GM21825 (cell line): ENCODE measurements around the gene EEFSEC.

ENCODE experiments used
- ATAC-seq: cut with Tn5 transposase; IDR thresholded peaks from one replicate; pipeline ENCODE4 v1.9.1; 2021; ENCODE audit warnings: mild to moderate bottlenecking, moderate library complexity; ENCODE audit not compliant: unreplicated experiment

EEFSEC gene

DNA sequence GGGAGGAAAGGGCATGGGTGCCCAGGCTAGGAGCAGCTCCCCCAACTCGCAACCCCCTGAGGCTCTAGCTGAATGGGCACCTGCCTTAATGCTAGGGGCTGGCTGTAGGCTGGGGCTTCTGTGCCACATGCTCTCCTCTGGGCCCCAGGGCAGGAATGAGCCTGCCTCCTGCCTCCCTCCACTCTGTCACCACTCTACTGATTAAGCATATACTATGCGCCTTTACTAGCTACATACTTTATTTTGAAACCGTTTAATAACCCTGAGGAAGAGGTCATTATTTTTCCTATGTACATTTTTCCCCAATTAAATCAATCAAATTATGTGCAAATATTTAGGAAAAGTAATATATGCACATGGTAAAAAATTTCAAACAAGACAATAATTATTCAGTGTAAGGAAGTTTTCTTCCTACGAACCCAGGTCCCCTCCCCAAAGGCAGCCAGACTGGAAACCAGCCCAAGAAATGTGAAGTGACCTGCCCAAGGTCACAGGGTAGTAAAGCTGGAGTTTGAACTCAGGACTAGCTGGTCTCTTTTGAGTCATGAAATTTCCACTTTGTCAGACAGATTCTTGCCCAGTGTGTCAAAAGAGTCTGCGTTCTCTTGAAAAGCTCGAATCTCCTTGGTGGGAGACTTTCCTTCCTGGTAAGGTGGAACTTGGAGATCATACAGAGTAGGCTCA is 190.9 kb downstream of the EEFSEC start:
- ATAC-seq: no peak

DNA sequence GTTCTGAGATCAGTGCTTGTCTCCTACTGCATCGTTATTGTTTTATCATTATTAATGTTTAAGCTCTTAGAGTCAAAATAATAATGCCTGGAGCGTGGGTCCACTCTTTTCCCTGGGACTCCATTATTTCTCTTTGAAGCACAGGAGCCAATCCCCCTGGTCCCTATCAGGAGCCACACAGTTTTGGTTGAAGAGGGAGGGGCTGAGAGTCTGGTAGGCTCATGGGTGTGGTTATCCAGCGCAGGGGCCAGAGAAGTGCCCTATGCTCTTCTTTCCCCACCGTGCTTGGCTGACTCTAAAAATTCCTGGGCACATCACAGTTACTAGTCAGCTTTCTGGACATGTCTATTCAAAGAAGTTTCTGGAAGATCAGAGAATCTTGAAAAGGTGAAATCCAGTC is 191.9 kb downstream of the EEFSEC start:
- ATAC-seq: no peak

DNA sequence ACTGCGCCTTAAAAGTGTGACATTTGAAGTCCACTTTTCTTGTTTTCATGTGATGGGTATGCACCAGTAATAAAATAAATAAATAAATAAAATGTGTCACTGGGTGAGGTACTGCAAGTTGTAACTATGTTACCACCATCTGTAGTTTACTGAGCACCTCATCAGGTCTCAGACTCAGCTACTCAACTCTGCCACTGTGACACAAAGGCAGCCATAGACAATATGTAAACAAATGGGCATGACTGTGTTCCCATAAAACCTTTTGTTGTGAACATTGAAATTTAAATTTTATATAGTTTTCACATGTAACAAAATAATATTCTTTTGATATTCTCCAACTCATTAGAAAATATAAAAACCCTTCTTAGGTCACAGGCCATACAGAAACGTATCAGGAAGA is 193.3 kb downstream of the EEFSEC start:
- ATAC-seq: no peak

DNA sequence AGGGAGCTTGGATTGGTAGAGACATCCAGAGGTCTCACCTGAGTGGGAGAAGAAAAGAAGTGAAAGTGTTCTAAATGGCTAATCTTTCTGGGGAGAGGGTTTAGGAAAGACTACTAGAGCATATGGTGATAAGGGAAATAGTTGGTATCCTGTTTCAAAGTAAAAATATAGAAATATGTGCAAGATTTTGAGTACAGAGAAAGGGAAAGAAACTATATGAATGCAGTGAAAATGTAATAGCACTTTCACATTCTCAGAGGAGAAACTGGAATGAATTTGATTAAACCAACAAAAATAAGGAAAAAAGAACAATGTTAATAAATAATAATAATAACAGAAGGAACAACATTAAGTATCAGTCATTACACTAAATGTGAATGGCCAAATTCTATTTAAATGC is 194.0 kb downstream of the EEFSEC start:
- no peak for ATAC-seq

DNA sequence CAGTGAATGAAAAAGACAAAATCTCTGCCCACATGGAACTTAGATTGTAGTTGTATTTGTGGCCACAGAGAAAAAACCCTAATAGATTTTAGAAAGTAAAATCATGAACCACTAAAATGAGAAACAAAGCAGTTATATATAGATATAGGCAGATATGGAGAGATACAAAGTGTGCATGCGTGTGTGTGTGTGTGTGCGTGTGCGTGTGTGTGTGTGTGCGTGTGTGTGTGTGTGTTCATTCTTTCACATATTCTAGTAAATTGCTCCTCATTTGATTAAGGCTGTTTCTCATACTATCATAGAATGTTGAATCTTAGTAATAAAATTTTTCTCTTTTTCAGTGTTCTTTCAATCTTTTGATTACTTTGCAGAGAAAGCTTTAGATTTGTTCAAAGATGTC is 194.8 kb downstream of the EEFSEC start:
- no peak for ATAC-seq

DNA sequence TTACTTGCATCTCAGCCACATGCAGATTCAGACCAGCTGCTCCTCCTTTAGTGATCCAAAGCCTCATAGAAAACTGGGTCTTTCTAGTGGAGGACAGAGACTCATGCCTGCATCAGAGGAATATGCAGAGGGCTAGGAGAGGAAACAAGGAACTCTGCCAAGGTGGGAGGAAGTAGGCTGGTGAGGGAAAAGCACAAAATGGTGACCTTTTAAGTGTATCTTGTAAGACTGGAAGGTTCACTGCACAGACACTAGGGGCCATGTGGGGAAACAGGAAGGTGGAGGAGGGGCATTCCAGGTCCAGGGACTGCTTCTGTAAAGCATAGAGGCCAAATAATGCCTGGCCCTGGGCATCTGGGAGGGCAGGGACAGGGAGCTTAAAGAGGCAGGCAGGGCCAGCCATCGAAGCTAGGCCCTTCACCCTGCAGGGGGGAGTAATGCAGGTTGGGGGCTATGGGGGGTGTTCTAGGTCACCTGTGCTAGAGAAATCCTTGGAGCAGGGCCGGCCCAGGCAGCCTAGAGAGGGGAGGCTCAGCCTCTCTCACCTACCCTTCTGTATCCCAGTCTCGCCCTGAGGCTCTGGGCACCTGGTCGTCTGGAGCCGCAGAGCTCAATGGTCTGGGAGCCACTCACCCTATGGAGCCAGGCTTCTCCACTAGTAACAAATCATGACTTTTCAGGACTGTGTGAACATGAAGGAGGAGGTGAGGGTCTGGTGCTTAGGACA is 195.7 kb downstream of the EEFSEC start:
- ATAC-seq: no peak

DNA sequence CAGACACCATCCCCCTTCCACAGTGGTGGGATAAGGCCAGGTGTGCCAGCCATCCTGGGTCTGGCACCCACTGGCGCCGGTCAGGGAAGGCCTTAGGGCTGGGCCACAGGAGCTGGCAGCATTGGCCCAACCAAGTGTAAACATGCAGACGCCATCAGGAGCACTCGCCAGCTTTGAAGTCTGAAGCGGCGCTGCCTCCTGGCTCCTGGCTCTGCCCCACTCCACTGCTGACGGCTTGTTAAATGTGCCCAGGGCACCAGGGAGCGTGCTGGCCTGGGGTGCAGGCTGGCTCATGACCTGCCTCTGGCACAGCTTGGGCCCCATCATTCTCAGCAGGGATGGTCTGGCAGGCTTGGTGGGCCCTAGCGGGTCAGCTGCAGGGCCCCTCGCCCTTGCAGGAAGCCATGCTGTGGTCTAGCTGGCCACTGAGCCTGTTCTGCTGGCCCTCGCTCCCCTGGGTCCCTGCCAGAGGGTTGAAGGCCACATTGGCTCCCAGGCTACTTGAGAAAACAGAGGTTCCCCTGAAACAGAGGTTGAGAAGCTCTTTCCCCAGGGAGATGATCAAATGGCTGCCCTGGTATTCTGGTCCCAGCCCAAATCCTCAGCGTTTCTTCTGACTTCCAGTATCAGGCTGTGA is 196.8 kb downstream of the EEFSEC start:
- ATAC-seq: no peak

DNA sequence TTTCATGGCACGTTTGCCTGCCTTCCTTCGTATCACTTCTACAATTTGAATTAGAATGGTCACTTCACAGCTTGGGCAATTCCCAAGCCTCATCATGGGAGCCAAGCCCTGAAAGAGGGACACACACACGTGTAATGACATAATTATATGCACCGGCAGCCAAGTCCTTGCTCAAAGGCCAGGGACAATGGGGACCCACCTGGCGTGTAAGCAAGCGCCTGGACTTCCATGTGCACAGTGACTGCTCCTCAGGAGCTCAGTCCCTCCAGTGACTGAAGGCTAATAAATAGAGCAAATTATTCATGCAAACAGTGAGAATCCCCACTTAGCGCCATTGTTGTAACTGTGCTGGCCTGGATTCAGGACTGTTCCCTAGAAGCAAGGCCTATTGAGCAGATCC is 198.3 kb downstream of the EEFSEC start:
- no peak for ATAC-seq

DNA sequence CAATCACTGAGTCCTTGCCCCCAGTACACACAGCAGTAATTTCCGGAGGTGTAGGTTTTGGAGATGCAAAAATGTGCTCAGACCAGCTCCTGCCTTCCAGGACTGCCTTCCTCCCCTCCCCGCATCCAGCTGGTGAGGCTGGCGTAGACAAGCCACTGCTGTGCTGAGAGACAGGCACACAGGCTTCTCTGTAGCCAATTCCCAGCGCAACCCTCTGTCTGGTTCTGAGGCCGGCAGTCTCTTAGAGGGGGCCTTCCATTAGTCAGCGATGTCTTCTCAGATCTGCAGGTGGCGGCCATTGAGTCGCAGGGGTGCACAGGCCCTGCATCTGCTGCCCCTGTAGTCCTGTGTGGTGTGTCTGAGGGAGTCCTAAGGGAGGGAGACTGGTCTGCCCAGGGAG is 199.0 kb downstream of the EEFSEC start:
- no peak for ATAC-seq

DNA sequence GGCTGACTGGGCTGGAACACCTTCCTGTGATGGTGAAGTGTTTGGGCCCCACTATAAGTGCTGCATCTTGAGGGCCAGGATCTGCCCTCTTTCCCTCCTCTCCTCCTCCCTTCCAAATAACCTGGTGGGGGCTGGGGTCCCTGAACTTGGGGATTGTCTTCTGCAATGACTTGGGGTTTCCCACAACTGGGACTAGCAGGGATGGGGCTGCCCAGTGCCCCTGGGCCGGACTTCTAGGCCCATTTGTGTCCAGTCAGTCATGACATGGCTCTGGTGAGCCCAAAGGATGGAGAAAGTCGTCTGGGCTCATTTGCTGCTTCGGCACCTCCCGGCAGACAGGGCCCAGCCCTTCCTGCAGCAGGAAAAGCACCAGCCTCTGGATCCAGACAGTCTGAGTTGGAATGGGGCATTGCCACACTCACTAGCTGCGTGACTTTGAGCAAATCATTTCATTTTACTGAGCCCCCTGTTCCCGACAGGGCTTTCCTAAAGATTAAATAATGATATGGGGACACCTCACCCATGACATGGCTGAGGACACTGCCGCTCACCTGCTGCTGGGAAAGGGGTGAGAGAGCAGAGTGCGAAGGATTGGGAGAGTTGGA is 200.2 kb downstream of the EEFSEC start:
- ATAC-seq: no peak

DNA sequence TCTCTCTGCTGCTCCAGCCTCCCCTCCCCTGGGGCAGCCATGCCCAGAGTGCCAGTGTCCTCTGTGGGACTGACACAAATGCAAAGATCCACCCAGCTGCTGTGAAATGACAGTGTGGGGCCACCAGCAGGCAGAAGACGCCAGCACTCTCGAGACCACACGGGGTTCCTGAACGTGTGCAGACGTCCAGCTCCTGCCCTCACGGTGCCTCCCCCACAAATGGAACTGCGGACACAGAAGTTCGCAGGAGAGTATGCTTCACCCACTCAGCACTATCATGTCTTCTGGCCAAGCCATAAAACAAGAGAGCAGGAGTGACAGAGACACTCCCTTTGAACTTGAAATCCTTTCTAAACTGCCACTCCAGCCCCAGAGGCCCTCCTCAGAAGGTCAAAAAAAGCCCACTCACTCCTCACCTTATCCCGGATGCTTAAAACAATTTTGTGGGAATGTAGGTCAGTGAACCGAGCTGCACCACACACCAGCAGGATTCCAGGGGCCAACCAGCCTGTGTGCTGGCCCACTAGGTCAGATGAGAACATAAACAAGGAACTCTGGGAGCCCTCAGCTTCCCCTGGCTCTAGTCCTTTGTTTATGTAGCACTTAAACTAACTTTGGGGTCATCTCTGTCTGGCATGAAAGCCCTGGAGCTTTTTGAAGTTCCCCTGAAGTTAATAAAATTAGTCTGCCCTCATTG is 200.9 kb downstream of the EEFSEC start:
- no peak for ATAC-seq

DNA sequence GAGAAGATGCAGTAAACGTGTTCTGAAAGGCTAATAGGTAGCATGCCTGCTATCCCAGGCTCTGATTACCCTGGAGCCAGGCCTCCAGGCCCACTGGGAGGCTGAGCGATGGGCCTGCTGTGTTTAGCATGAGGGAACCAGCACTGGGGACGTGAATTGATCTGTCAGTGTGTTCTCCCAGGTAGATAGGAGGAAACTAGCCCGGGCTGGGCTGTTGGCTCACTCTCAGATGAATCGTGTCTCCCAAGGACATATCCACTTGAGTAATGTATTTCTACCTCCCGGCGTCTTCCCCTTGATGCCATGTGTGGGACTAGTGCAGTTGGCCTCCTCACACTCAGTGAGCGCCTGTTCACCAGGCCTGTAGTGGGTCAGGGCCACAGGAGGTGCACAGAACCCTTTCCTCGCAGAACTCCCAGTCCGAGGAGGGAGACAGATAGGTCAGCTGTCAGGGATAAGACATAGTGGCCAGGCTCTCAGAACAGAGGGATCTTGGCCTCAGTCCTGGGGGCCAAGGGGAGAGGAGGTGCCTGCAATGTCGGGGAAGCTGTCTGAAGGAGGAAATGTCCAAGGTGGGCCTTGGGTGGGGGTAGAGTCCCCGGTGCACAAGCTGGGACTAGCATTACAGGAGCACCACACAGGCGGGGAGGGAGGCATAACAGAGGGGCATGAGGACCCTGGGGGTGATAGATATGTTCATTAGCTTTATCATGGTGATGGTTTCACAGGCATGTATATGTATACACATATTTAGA is 201.7 kb downstream of the EEFSEC start:
- ATAC-seq: no peak

DNA sequence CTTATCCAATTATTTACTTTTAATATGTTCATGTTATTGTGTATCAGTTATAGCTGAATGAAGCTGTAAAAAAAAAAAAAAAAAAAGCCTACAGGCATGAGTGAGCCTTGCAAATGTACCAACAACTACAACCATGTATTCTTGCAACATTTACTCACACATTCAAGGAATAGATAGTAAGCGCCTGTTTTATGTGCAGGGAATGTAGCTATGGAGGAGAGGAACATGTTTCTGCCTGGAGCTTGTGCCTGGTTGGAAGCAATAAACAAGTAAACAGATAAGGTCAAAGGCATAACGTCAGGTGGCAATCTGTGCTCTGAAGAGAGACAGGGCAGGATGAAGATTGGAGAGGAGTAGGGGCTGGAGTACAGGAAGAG is 202.2 kb downstream of the EEFSEC start:
- no peak for ATAC-seq

DNA sequence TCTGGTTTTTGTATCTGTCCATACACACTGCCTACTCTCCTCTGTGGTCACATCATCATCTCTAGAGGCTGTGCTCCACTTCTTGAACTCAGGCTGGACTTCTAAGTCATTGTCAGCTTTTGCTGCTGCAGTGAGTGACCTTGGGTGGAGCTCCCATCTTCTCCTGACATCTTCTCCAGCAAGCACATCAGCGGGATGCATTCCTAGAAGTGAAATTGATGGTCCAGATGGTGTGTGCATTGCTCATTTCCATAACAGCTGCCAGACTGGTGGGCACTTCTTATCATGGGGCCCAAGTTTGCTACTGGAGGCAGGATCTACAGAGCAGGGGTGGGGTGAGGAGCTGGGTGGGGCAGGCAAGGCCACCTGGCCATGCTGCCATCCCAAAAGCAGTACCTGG is 203.5 kb downstream of the EEFSEC start:
- ATAC-seq: no peak

DNA sequence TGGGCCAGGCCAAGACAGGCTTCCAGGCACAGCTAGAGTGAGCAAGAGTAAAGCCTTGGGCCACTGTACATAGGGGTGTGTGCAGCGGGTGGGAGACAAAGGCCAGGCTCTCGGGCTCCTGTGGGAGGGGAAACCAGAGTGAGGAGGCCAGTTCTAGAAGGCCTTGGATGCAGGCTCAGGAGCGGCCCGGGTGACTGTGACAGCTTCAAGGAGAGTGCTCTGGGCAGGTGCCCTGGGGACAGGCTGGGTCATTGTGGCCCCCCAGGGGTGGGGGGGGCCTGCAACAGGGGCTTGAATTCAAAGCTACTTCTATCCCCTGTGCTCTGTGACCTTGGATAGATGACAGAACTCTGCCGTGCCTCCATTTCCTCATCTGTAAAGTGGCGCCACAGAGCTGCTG is 204.3 kb downstream of the EEFSEC start:
- ATAC-seq: no peak

DNA sequence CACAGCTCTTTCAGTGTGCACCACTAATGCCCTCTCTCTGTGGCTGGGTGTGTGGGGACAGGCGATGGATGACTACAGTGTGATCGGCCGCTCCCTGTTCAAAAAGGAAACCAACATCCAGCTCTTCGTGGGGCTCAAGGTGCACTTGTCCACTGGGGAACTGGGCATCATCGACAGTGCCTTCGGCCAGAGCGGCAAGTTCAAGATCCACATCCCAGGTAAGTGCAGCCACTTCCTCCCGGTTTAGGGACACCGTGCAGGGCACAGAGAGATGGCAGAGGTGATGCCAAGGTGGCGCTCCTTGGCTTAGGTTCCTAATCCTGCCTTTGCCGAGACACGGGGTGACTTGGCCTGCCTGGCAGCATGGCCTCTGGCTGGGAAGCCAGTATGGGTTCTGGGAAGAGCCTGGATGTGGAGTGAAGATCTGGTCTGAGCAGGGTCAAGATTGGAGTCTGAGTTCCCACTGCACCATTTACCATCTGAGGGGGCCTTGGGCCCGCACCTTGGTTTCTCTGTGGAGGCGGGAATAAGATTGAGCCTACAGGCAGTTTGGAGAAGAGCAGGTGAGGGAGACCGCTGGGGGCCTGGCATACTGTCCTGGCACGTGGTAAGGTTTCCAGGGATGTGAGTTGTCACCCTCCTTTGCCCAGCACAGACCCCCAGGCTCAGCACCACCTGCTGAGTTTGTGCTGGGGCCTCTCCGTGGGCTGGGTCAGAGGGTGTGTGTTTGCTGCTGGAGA is 205.0 kb downstream of the EEFSEC start:
- no peak for ATAC-seq

DNA sequence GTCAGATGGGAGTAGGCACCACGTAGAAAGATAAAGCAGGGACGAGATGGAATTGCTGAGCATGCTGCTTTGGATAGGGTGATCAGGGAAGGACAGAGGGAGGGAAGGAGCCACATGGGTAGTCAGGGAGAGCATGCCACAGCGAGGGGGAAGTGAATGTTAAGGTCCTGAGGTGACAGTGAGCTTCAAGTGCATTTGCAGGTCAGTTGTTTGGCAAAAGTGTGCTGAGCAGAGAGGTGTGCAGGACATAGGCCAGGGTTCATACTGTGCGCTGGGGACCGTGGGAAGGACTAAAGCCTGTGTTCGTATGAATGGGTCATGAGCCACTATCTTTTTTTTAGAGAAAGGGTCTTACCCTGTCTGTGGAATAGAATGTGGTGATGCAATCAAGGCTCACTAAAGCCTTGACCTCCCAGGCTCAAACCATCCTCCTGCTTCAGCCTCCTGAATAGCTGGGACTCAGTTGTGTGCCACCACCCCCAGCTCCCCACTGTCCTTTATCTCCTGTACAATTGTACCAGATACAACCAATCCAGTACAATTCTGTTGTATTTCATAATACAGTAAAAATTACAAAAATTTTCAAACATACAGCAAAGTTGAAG is 205.9 kb downstream of the EEFSEC start:
- ATAC-seq: no peak

DNA sequence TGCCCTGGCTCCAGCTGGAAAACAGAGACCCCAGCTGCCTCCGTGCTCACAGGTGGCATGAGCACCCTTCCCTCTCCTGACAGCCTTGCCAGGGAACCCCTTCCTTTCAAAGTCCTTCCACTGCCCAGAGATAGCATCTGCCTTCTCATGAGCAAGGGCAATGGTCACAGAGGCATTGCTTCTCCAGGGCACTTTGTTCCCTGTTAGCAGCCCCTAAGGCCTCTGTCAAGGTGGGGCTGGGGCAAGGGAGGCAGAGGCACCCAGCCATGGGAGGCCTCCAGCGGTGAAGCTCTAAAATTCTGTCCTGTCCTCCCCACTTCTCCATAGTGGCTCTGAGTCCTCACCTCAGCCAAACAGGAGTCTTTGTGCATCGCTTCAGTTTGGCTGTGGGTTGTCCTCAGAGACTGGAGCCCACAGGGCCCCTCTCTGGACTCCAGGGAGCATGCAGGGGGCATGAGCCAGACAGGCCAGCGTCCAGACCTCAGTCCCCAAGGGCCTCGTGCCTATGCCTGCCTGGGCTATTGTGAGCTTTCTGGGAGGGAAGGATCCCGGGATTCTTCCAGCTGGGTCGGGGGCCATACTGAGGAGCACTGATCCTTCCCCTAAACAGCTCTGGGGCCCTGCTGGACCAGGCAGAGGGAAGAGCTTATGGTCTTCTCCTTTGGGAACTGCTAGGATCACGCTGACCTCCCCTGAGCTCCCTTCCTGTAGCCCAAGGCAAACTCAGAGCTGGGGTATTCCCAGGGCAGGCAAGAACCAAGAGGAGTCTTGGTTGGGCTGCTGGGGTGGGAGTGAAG is 206.8 kb downstream of the EEFSEC start:
- no peak for ATAC-seq
